HepG2 (cell line): ENCODE measurements around the gene BMP2K. TPM values are rescaled to one million over a fixed set of nuclear protein-coding genes. Genes with fewer than 3 reads are reported as not detected.
A peak's percentile ranks its signal among the peaks of the same experiment; 100 is the strongest.

Experiments
- CC2D1A ChIP-seq: sonication (generic); formaldehyde crosslinking; IDR thresholded peaks from 2 replicates; pipeline ENCODE4 v1.8.1; 2023; ENCODE audit warnings: mild to moderate bottlenecking, missing genetic modification reagents
- JUND ChIP-seq: sonication (generic); formaldehyde crosslinking; IDR thresholded peaks from 2 replicates; pipeline ENCODE4 v1.8.0; 2022; ENCODE audit warnings: mild to moderate bottlenecking, missing genetic modification reagents
- MATR3 ChIP-seq: sonication (generic); formaldehyde crosslinking; IDR thresholded peaks from 2 replicates; pipeline ENCODE4 v1.4.0; 2020; ENCODE audit warnings: missing genetic modification reagents
- SRSF1 ChIP-seq: fragments of 200-400 bp; formaldehyde crosslinking; optimal IDR thresholded peaks from 2 replicates; pipeline ENCODE3; 2017; ENCODE audit warnings: mild to moderate bottlenecking, low read depth, low read length, moderate library complexity
- ZNF274 ChIP-seq: sonication (generic); formaldehyde crosslinking; IDR thresholded peaks from 2 replicates; pipeline ENCODE4 v1.5.1; 2020; ENCODE audit warnings: mild to moderate bottlenecking, missing genetic modification reagents
- ZNF547 ChIP-seq: sonication (generic); formaldehyde crosslinking; IDR thresholded peaks from 2 replicates; pipeline ENCODE4 v1.5.1; 2020; ENCODE audit warnings: mild to moderate bottlenecking, missing genetic modification reagents
- ZNF558 ChIP-seq: sonication (generic); formaldehyde crosslinking; IDR thresholded peaks from 2 replicates; pipeline ENCODE4 v1.9.0; 2022; ENCODE audit warnings: mild to moderate bottlenecking, missing genetic modification reagents, borderline replicate concordance
- ZNF567 ChIP-seq: sonication (generic); formaldehyde crosslinking; IDR thresholded peaks from 2 replicates; pipeline ENCODE4 v1.8.1; 2023; ENCODE audit warnings: mild to moderate bottlenecking, missing genetic modification reagents, borderline replicate concordance
- polyA plus RNA-seq, 8 experiments: library from polyadenylated mRNA; depleted of rRNA in 3 of 8; stranded (reverse) in 7 of 8; unstranded in 1 of 8; fragments of >200 nt; fragmentation: Illumina TruSeq in 4 of 8; extraction: Trizol in 4 of 8; gene quantifications; 2 replicates each; pipeline versions ENCODE4 v1.2.1 to v1.2.3, GENCODE V29; 2011 to 2016; ENCODE audit warnings: low read depth in 4 of 8, missing spikeins in 1 of 8, mixed read lengths in 1 of 8; ENCODE audit not compliant: insufficient read depth in 1 of 8
- total RNA-seq, 5 experiments: library from RNA; depleted of rRNA; stranded (reverse); fragments of >200 nt; fragmentation: Illumina TruSeq; extraction: Trizol; gene quantifications; 2 replicates each; pipeline ENCODE4 v1.2.3, GENCODE V29; 2016; ENCODE audit warnings: low read depth in 1 of 5
- TF ChIP-seq, protein P1 (sequence below): sonication (generic); formaldehyde crosslinking; IDR thresholded peaks from 2 replicates; pipeline ENCODE4 v1.5.0; 2020; ENCODE audit warnings: missing genetic modification reagents
- TF ChIP-seq, protein P2 (sequence below): sonication (generic); formaldehyde crosslinking; IDR thresholded peaks from 2 replicates; pipeline ENCODE4 v1.4.0; 2020; ENCODE audit warnings: mild to moderate bottlenecking, missing genetic modification reagents, borderline replicate concordance
- TF ChIP-seq, protein P3 (sequence below): sonication (generic); formaldehyde crosslinking; IDR thresholded peaks from 2 replicates; pipeline ENCODE4 v1.5.1; 2020; ENCODE audit warnings: mild to moderate bottlenecking, missing genetic modification reagents, moderate library complexity
- TF ChIP-seq, protein P4 (sequence below): IDR thresholded peaks from 2 replicates; pipeline ENCODE4 v1.6.1; 2016; ENCODE audit warnings: missing compliant biosample characterization, missing genetic modification reagents, borderline replicate concordance
- TF ChIP-seq, protein P5 (sequence below): sonication (generic); formaldehyde crosslinking; IDR thresholded peaks from 2 replicates; pipeline ENCODE4 v1.4.0; 2020; ENCODE audit warnings: mild to moderate bottlenecking, missing genetic modification reagents
- TF ChIP-seq, protein P6 (sequence below): sonication (generic); formaldehyde crosslinking; IDR thresholded peaks from 2 replicates; pipeline ENCODE4 v1.4.0; 2020; ENCODE audit warnings: missing genetic modification reagents

BMP2K gene
- total and polyA plus RNA-seq, 2 of the 13 experiments (the other 11 are each of a cell fraction or from before 2014, with no cell fraction given), result 8.6 to 15.2 TPM

DNA sequence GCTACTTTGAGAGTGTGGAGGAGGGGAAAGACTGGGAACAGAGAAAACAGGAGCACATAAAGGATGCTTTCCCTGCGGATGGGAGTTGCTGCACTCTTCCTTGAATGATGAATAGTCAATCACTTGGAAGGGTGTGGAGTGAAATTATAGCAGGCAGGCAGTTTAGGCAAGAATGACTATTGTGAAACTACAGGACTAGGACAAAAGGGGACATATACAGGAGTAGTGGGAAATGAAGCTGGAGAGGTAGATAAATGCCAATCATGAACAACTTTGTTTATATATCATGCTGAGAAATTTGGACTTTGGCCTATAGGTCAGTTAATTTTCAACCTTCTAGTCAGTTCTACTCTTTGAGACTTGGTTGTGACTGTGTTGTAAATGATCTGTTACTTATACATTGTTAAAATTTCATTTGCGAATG, 86.2 kb downstream of the BMP2K start (continued):
- TF ChIP-seq, protein P1, sequence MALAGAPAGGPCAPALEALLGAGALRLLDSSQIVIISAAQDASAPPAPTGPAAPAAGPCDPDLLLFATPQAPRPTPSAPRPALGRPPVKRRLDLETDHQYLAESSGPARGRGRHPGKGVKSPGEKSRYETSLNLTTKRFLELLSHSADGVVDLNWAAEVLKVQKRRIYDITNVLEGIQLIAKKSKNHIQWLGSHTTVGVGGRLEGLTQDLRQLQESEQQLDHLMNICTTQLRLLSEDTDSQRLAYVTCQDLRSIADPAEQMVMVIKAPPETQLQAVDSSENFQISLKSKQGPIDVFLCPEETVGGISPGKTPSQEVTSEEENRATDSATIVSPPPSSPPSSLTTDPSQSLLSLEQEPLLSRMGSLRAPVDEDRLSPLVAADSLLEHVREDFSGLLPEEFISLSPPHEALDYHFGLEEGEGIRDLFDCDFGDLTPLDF, result no peak
- no peak for TF ChIP-seq ZNF558 (CRISPR knock-in tag)
- TF ChIP-seq CC2D1A (CRISPR knock-in tag), result no peak
- TF ChIP-seq, protein P2, sequence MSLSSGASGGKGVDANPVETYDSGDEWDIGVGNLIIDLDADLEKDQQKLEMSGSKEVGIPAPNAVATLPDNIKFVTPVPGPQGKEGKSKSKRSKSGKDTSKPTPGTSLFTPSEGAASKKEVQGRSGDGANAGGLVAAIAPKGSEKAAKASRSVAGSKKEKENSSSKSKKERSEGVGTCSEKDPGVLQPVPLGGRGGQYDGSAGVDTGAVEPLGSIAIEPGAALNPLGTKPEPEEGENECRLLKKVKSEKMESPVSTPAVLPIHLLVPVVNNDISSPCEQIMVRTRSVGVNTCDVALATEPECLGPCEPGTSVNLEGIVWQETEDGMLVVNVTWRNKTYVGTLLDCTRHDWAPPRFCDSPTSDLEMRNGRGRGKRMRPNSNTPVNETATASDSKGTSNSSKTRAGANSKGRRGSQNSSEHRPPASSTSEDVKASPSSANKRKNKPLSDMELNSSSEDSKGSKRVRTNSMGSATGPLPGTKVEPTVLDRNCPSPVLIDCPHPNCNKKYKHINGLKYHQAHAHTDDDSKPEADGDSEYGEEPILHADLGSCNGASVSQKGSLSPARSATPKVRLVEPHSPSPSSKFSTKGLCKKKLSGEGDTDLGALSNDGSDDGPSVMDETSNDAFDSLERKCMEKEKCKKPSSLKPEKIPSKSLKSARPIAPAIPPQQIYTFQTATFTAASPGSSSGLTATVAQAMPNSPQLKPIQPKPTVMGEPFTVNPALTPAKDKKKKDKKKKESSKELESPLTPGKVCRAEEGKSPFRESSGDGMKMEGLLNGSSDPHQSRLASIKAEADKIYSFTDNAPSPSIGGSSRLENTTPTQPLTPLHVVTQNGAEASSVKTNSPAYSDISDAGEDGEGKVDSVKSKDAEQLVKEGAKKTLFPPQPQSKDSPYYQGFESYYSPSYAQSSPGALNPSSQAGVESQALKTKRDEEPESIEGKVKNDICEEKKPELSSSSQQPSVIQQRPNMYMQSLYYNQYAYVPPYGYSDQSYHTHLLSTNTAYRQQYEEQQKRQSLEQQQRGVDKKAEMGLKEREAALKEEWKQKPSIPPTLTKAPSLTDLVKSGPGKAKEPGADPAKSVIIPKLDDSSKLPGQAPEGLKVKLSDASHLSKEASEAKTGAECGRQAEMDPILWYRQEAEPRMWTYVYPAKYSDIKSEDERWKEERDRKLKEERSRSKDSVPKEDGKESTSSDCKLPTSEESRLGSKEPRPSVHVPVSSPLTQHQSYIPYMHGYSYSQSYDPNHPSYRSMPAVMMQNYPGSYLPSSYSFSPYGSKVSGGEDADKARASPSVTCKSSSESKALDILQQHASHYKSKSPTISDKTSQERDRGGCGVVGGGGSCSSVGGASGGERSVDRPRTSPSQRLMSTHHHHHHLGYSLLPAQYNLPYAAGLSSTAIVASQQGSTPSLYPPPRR (CRISPR knock-in tag), result no peak
- TF ChIP-seq, protein P3, sequence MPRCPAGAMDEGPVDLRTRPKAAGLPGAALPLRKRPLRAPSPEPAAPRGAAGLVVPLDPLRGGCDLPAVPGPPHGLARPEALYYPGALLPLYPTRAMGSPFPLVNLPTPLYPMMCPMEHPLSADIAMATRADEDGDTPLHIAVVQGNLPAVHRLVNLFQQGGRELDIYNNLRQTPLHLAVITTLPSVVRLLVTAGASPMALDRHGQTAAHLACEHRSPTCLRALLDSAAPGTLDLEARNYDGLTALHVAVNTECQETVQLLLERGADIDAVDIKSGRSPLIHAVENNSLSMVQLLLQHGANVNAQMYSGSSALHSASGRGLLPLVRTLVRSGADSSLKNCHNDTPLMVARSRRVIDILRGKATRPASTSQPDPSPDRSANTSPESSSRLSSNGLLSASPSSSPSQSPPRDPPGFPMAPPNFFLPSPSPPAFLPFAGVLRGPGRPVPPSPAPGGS (CRISPR knock-in tag), result no peak
- no peak for TF ChIP-seq ZNF567 (CRISPR knock-in tag)
- TF ChIP-seq ZNF547 (CRISPR knock-in tag), result no peak
- TF ChIP-seq, protein P4, sequence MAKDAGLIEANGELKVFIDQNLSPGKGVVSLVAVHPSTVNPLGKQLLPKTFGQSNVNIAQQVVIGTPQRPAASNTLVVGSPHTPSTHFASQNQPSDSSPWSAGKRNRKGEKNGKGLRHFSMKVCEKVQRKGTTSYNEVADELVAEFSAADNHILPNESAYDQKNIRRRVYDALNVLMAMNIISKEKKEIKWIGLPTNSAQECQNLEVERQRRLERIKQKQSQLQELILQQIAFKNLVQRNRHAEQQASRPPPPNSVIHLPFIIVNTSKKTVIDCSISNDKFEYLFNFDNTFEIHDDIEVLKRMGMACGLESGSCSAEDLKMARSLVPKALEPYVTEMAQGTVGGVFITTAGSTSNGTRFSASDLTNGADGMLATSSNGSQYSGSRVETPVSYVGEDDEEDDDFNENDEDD (CRISPR knock-in tag), result no peak
- TF ChIP-seq, protein P5, sequence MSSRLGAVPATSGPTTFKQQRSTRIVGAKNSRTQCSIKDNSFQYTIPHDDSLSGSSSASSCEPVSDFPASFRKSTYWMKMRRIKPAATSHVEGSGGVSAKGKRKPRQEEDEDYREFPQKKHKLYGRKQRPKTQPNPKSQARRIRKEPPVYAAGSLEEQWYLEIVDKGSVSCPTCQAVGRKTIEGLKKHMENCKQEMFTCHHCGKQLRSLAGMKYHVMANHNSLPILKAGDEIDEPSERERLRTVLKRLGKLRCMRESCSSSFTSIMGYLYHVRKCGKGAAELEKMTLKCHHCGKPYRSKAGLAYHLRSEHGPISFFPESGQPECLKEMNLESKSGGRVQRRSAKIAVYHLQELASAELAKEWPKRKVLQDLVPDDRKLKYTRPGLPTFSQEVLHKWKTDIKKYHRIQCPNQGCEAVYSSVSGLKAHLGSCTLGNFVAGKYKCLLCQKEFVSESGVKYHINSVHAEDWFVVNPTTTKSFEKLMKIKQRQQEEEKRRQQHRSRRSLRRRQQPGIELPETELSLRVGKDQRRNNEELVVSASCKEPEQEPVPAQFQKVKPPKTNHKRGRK (CRISPR knock-in tag), result no peak
- TF ChIP-seq, protein P6, sequence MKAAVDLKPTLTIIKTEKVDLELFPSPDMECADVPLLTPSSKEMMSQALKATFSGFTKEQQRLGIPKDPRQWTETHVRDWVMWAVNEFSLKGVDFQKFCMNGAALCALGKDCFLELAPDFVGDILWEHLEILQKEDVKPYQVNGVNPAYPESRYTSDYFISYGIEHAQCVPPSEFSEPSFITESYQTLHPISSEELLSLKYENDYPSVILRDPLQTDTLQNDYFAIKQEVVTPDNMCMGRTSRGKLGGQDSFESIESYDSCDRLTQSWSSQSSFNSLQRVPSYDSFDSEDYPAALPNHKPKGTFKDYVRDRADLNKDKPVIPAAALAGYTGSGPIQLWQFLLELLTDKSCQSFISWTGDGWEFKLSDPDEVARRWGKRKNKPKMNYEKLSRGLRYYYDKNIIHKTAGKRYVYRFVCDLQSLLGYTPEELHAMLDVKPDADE, result no peak
- TF ChIP-seq MATR3, result no peak
- peak; percentile 31; the same call in 1 of the 2 replicates for TF ChIP-seq JUND (CRISPR knock-in tag)
- no peak for TF ChIP-seq ZNF274
- TF ChIP-seq SRSF1, result no peak
